Suprapubic skin (tissue), 4 donors: ENCODE measurements around the gene CHD2. TPM values are rescaled to one million over a fixed set of nuclear protein-coding genes. Genes with fewer than 3 reads are reported as not detected.
A peak's percentile ranks its signal among the peaks of the same experiment; 100 is the strongest.

Experiments
- DNase-seq, 2 donors: peaks; one replicate each; pipeline ENCODE4 v3.0.0-alpha.2; 2019; ENCODE audit warnings: low spot score in 2 of 2
- H3K27ac ChIP-seq: fragments of 200-600 bp; sonication (generic); one replicate; pipeline ENCODE4 v1.5.1; 2019
- H3K27me3 ChIP-seq: fragments of 200-600 bp; sonication (generic); one replicate; pipeline ENCODE4 v1.5.1; 2019
- H3K36me3 ChIP-seq: fragments of 200-600 bp; sonication (generic); one replicate; pipeline ENCODE4 v1.5.1; 2019
- H3K4me1 ChIP-seq: fragments of 200-600 bp; sonication (generic); one replicate; pipeline ENCODE4 v1.5.1; 2019
- H3K4me3 ChIP-seq: fragments of 200-600 bp; sonication (generic); one replicate; pipeline ENCODE4 v1.5.1; 2019; ENCODE audit warnings: mild to moderate bottlenecking
- H3K9me3 ChIP-seq: fragments of 200-600 bp; sonication (generic); one replicate; pipeline ENCODE4 v1.5.1; 2019
- EP300 ChIP-seq: sonication (generic); formaldehyde crosslinking; IDR thresholded peaks from one replicate; pipeline ENCODE4 v1.6.1; 2017; ENCODE audit warnings: antibody characterized with exemption
- POLR2A ChIP-seq, 2 donors: fragments of 450-650 bp; IDR thresholded peaks; one replicate each; pipeline ENCODE4 v1.6.1; 2017; ENCODE audit warnings: antibody characterized with exemption in 2 of 2, mild to moderate bottlenecking in 2 of 2, moderate library complexity in 2 of 2
- POLR2AphosphoS5 ChIP-seq, 3 donors: sonication (generic); formaldehyde crosslinking; IDR thresholded peaks; one replicate each; pipeline ENCODE4 v1.6.1; 2017; ENCODE audit warnings: antibody characterized with exemption in 3 of 3
- WGBS: methylation state at CpG from one replicate; pipeline ENCODE4 v1.1.5; 2018; 5-methylcytosine and 5-hydroxymethylcytosine counted together
- total RNA-seq, 4 donors: library from RNA; depleted of rRNA; stranded (reverse); fragments of >200 nt; gene quantifications; one replicate each; pipeline ENCODE4 v1.1.0, GENCODE V29; 2016
- TF ChIP-seq, protein P1 (sequence below), 2 donors: fragments of 200-600 bp in 1 of 2; fragments of 450-650 bp in 1 of 2; sonication (generic) in 1 of 2; IDR thresholded peaks; one replicate each; pipeline ENCODE4 v1.5.1; 2016 to 2019; ENCODE audit warnings: antibody characterized with exemption in 2 of 2, mild to moderate bottlenecking in 1 of 2, moderate library complexity in 1 of 2

Gene CHD2
- total RNA-seq, 4 donors from 2014 or later: 93.3 to 319 (median 127) TPM

DNA sequence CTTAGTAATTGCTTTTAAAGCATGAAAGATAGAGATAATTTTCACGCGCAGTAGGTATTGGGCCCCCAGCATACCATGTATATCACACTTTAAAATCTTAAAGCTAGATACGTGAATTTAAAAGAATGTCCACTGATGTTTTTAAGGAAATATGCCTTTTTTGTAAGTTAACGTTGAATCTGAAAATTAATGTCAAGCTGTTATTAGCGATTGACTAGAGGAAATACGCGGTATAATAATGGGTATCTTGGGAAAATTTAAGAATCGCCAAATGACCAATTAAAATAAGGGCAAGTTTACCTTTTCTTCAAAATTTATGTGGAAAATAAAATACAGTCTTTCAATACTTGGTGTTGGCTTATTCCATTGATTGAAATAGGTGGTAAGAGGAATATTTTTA is 13.3 kb upstream of the CHD2 start:
- 29% methylated on average over 8 of the region's 8 CpGs for WGBS
- Histone ChIP-seq H3K4me1 (peaks cover 50% of the 10 kb centered on the region), H3K4me3 (peak overlapping the region; percentile 99), H3K27me3 (no peaks in the 10 kb centered on the region), H3K27ac (no peak overlapping the region), H3K36me3 (peaks cover 32% of the 10 kb centered on the region), H3K9me3 (no peaks in the 10 kb centered on the region)
- no peak for DNase-seq
- TF ChIP-seq EP300 (no peak), POLR2AphosphoS5 (IDR thresholded peaks at IDR 0.05) (no peak), POLR2A (IDR thresholded peaks at IDR 0.05) (no peak)
- TF ChIP-seq, protein P1, sequence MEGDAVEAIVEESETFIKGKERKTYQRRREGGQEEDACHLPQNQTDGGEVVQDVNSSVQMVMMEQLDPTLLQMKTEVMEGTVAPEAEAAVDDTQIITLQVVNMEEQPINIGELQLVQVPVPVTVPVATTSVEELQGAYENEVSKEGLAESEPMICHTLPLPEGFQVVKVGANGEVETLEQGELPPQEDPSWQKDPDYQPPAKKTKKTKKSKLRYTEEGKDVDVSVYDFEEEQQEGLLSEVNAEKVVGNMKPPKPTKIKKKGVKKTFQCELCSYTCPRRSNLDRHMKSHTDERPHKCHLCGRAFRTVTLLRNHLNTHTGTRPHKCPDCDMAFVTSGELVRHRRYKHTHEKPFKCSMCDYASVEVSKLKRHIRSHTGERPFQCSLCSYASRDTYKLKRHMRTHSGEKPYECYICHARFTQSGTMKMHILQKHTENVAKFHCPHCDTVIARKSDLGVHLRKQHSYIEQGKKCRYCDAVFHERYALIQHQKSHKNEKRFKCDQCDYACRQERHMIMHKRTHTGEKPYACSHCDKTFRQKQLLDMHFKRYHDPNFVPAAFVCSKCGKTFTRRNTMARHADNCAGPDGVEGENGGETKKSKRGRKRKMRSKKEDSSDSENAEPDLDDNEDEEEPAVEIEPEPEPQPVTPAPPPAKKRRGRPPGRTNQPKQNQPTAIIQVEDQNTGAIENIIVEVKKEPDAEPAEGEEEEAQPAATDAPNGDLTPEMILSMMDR (IDR thresholded peaks at IDR 0.05): no peak

DNA sequence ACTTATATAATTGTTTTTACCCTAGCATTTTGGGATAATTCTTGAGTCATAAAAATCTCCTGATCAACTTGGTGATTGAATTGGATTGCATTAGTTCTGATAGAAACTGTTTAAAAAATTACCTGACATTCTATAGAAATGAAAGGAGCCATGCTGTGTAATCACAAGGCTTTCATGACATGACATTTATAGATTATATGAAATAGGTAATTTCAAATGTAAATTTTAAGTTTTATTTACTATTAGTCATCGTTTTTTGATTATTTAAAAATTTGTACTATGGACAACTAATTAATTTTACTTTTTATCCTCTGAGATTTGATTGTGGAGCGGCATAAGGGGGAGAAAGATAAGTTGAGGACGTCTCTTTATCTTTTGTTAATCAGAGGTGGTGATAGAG is 12.3 kb upstream of the CHD2 start:
- Histone ChIP-seq H3K27me3 (no peaks in the 10 kb centered on the region), H3K4me1 (peaks cover 54% of the 10 kb centered on the region), H3K36me3 (peaks cover 42% of the 10 kb centered on the region), H3K4me3 (peak overlapping the region; percentile 99), H3K27ac (peak overlapping the region; percentile 11), H3K9me3 (no peaks in the 10 kb centered on the region)
- WGBS: 20% methylated on average over 3 of the region's 3 CpGs
- DNase-seq: no peak
- no peak for TF ChIP-seq POLR2AphosphoS5 (IDR thresholded peaks at IDR 0.05)
- TF ChIP-seq, protein P1 (IDR thresholded peaks at IDR 0.05): no peak
- TF ChIP-seq EP300: no peak
- no peak for TF ChIP-seq POLR2A (IDR thresholded peaks at IDR 0.05)

DNA sequence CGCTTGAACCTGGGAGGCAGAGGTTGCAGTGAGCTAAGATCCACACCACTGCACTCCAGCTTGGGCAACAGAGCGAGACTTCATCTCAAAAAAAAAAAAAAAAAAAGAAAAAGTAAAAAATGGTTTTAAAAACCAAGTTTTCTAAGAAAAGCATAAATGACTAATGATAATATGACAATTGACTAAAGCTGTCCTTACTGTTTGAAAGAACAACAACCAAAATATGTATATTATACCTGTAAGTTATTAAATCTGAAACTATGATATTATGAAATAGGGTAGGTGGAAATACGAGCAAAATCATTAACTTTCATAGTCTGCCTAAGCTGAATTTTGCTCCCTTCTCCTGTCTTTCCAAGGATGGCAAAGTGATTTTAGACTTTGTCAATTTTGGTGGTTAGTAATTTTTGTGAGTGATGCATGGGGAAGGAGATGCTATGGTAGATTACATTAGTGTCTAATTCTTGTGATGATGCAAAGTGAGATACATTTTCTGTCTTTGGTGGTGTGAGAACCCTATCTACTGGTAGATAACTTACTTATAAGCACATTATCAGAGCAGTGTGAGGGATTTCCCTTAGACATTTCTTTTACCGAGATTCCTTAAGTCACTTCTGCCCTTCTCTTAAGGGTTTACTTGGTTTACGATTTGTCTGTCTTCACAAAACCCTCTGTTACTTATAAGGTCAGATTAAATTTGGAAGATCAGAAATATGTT is 10.6 kb upstream of the CHD2 start:
- H3K27me3 ChIP-seq: no peaks in the 10 kb centered on the region
- H3K4me1 ChIP-seq: peaks cover 57% of the 10 kb centered on the region
- H3K4me3 ChIP-seq: no peak overlapping the region
- H3K27ac ChIP-seq: no peak overlapping the region
- no peak for DNase-seq
- no peaks in the 10 kb centered on the region for H3K9me3 ChIP-seq
- H3K36me3 ChIP-seq: peaks cover 59% of the 10 kb centered on the region
- WGBS: 76% methylated on average over 5 of the region's 5 CpGs
- no peak for TF ChIP-seq POLR2A (IDR thresholded peaks at IDR 0.05)
- TF ChIP-seq EP300: no peak
- TF ChIP-seq, protein P1 (IDR thresholded peaks at IDR 0.05): no peak
- TF ChIP-seq POLR2AphosphoS5 (IDR thresholded peaks at IDR 0.05): no peak

DNA sequence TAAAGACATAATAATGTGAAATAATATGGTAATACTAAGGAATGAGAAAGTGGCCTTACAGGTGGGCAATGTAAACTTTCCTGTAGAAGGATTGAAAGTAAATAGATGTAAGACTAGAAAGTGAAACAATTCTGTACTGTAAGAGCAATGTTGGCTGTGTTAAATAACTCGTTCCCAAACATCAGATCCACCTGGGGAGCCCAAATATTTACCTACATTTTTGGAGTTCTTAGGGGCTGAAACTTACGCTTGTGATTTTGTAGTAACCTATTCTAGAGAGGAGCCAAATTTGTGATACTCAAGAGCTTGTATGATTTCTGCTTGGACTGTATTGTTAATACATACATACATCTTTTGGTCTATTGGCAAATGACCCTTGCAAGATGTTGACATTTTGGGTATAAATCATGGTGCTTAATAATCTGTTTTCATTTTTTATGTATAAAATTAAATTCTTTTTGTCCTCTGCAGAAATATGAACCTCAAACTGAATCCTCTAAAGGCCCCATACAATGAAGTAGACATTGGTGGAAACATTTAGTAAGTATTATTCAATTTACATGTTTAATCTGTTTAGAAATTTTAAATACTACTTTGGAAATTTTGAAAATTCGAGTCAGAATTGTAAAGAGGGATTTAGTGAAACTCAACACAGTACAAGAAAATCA is 8.5 kb upstream of the CHD2 start:
- TF ChIP-seq POLR2AphosphoS5 (IDR thresholded peaks at IDR 0.05) (no peak), POLR2A (IDR thresholded peaks at IDR 0.05) (no peak), EP300 (no peak)
- TF ChIP-seq, protein P1 (IDR thresholded peaks at IDR 0.05): no peak
- 67% methylated on average over 3 of the region's 3 CpGs for WGBS
- Histone ChIP-seq H3K4me3 (no peak overlapping the region), H3K27ac (no peak overlapping the region), H3K9me3 (no peaks in the 10 kb centered on the region), H3K4me1 (peaks cover 65% of the 10 kb centered on the region), H3K36me3 (peaks cover 63% of the 10 kb centered on the region), H3K27me3 (no peaks in the 10 kb centered on the region)
- no peak for DNase-seq

DNA sequence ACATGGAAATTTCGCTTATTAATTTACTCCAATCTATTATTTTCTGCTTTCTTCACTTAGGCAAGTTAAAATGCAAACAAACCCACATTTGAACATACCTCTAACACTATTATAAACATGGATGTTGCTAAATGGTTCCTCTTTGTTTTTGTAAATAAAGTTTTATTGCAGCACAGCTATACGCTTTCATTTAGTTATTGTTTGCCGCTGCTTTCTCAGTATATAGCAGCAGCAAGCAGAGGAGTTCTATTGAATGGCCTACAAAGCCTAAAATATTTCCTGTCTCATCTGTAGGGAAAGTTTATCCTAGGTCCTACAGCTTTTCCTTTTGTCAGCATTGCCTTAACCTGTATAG is 7.9 kb upstream of the CHD2 start:
- no peaks in the 10 kb centered on the region for H3K9me3 ChIP-seq
- no peak for TF ChIP-seq POLR2AphosphoS5 (IDR thresholded peaks at IDR 0.05)
- WGBS: 90% methylated on average over 3 of the region's 3 CpGs
- H3K4me1 ChIP-seq: peaks cover 65% of the 10 kb centered on the region
- no peak overlapping the region for H3K27ac ChIP-seq
- no peaks in the 10 kb centered on the region for H3K27me3 ChIP-seq
- DNase-seq: no peak
- no peak overlapping the region for H3K4me3 ChIP-seq
- H3K36me3 ChIP-seq: peaks cover 63% of the 10 kb centered on the region
